Measurements from ENCODE around the gene TRIM69. TPM values are rescaled to one million over a fixed set of nuclear protein-coding genes. Genes with fewer than 3 reads are reported as not detected.

The TRIM69 gene, protein sequence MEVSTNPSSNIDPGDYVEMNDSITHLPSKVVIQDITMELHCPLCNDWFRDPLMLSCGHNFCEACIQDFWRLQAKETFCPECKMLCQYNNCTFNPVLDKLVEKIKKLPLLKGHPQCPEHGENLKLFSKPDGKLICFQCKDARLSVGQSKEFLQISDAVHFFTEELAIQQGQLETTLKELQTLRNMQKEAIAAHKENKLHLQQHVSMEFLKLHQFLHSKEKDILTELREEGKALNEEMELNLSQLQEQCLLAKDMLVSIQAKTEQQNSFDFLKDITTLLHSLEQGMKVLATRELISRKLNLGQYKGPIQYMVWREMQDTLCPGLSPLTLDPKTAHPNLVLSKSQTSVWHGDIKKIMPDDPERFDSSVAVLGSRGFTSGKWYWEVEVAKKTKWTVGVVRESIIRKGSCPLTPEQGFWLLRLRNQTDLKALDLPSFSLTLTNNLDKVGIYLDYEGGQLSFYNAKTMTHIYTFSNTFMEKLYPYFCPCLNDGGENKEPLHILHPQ
- total RNA-seq (2022; extraction: Qiagen RNA extraction; ENCODE audit: low read depth), result 4.8 to 8.3 TPM (median 7.1 TPM) in 5 replicates

DNA sequence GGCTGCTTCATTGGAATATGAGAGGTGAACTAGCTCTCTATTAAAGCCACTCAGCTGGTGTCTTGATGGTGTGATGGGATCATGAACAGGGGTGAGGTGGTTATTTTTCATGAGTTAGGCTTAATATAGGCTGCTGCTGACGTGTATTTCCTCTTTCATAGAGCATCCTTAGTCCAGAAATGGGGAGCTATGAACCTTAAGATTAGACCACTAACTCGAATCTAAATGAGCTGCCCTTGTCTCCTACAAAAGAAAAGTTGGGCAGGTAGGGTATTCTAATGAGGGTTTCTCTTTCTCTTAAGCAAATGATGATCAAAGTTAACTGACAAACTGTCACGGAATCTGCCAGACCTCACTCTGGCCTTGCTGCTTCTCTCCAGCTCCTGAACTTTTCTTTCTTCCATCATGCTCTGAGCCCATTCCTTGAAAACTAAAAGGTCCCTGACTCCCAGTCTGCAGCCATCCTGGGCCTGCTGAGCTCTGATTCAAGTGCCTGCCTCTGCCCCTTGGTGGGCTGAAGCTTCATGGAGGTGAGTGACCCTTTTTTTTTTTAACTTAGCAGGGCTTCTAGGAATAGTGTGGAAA, at the start of gene TRIM69:
Gene TRIM69, plus strand, starts transcription at position 348 of the 585 bp plus-strand sequence. Its CDS starts 177 bp downstream, at position 525.

DNA sequence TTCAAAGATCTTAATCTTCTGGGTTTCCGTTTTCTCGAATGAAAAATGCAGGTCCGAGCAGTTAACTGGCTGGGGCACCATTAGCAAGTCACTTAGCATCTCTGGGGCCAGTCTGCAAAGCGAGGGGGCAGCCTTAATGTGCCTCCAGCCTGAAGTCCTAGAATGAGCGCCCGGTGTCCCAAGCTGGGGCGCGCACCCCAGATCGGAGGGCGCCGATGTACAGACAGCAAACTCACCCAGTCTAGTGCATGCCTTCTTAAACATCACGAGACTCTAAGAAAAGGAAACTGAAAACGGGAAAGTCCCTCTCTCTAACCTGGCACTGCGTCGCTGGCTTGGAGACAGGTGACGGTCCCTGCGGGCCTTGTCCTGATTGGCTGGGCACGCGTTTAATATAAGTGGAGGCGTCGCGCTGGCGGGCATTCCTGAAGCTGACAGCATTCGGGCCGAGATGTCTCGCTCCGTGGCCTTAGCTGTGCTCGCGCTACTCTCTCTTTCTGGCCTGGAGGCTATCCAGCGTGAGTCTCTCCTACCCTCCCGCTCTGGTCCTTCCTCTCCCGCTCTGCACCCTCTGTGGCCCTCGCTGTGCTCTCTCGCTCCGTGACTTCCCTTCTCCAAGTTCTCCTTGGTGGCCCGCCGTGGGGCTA, 25.1 kb upstream of the TRIM69 start, which contains the start of the genes B2M and PATL2:
Gene B2M, plus strand, starts transcription at position 422 of the 647 bp plus-strand sequence. Its CDS starts 30 bp downstream, at position 452.
Gene PATL2, minus strand, starts transcription at position 228 of the 647 bp plus-strand sequence. CDS start 34,833 bp downstream, outside the sequence.

Other genes starting within 250 kb of the TRIM69 start
- 88.7 to 186 TPM (median 89.0 TPM) in 5 replicates for gene EIF3J, start 199.4 kb upstream of the TRIM69 start, total RNA-seq (2022; extraction: Qiagen RNA extraction; ENCODE audit: low read depth)
- 7.6 to 9.5 TPM (median 8.6 TPM) in 5 replicates for gene SPG11, start 72.9 kb upstream of the TRIM69 start, total RNA-seq (2022; extraction: Qiagen RNA extraction; ENCODE audit: low read depth)
- 0.13 to 0.28 TPM (median 0.27 TPM) in 3 of 5 replicates, not detected in the others for gene PATL2, start 25.2 kb upstream of the TRIM69 start, total RNA-seq (2022; extraction: Qiagen RNA extraction; ENCODE audit: low read depth)
- 392 to 502 TPM (median 408 TPM) in 5 replicates for gene B2M, start 25.0 kb upstream of the TRIM69 start, total RNA-seq (2022; extraction: Qiagen RNA extraction; ENCODE audit: low read depth)
- not detected in 5 replicates for gene TERB2, start 220.2 kb downstream of the TRIM69 start, total RNA-seq (2022; extraction: Qiagen RNA extraction; ENCODE audit: low read depth)

Measured in A549 treated with ZK216348 at 1 μM for 4 hours (cell line).